GM19035 (cell line): ENCODE measurements around the gene YBEY.
A peak's percentile ranks its signal among the peaks of the same experiment; 100 is the strongest.

Experiments used
- ATAC-seq: cut with Tn5 transposase; IDR thresholded peaks from one replicate; pipeline ENCODE4 v1.9.1; 2021; ENCODE audit not compliant: unreplicated experiment

YBEY gene

DNA sequence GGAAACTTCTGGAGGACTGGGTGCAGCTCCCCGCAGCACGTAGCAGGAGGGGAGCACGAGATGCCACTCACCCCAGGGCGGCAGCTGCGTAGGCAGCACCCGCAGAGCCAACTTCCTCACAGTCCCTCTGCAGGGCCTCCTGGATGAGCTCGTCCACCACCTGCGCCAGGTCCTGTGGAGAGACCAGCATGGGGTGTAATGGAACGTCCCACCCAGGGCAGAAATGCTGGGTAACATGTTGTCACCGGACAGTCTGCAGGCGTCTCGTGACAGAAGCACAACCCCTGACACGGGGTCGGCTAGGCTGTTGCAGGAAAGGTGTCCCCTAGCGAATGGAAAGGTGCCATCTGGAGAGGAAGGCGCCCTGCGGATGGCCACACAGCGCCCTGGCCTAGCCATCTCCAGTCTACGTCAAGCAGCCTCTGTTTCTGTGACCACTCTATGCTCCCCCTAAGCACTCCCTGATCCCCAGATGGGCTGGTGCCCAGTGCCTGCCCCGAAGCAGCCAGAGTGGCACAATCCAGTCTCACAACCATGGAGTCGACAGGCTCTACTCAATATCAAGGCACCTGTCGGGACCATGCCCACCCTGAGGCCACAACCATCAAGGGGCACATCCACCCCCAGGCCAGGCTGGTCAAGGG is 22.0 kb upstream of the YBEY start:
- no peak for ATAC-seq

DNA sequence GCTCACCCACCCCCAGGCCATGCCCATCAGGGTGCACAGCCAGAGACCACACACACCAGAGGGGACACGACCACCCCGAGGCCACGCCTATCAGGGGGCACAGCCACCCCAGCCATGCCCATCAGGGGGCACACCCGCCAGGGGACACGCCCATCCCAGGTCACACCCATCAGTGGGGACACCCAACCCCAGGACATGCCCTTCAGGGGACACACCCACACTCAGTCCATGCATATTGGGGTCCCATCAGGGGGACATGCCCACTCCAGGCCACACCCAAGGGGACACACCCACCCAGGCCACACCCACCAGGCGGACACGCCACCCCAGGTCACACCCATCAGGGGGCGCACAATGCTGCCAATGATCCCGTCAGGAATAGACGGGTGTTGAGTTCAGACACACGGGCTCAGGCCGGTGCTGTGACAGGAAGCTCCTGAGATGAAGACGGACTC is 21.4 kb upstream of the YBEY start:
- no peak for ATAC-seq

DNA sequence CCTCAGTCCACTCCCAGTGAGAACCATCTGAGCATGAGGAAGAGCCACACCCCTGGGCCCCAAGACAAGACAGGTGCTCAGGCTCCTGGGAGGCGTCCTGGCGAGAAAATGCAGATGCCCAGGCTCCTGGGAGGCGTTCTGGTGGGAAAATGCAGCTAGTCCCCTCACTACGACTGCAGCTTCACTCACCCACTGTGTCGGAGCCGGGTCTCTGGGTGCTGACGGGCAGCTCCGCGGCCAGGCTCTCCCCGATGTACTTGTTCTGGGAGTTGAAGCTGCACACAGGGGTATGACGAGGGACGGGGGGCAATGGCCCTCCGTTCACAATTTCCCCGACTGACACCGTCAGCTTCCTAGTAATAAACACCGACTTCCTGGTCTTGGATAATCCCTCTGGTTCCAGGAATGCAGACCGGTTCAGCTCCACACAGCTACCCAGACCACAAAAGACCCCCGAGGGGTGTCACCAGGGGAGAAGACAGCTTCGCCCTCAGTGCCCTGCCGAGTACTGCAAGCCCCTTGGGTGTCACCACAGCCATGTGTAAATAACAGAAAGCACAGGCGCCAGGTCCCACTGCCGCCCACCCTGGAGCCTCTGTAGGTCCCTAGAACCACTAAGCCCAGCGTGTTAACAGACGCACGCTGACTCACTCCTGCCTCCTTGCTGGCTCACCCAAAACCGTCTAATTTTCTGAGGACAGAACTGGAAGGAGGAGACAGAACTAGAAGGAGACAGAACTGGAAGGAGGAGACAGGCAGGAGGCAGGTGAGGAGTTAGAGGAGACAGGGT is 20.2 kb upstream of the YBEY start:
- no peak for ATAC-seq

DNA sequence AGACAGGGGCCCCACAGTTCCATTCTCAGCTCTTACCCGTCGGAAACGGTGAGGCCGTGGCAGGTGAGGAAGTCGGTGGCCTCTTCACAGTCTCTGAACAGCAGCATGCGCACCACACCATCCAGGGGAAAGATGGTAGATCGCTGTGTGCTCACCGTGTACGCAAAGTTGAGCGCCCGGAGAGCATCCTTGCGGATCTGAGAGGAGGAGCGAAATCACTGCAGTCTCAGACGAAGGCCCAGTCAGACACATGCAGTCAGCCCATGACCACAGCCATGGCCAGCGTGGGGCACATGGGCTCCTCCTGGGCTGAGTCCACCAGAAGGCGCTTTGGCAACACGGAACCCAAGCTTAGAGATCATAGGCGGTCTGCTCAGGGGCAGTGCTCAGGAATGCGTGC is 19.2 kb upstream of the YBEY start:
- ATAC-seq = no peak

DNA sequence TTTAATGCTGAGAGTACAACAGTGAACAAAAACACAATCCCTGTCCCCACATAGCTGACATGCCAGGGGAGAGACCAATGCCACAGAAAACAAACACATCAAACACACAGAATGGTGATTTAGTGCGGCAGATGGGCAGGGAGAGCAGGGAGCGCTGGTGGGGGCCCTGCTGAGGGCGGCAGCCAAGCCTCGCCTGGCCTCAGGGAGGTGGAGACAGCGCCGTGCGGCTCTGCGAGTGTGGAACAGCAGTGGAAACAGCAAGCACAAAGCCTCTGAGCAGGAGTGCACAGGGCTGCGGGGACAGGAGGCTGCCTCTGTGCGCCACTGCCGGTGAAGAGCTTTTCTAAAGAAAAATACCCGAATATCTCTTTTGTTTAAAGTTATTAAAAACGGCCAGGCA is 17.8 kb upstream of the YBEY start:
- ATAC-seq = no peak

DNA sequence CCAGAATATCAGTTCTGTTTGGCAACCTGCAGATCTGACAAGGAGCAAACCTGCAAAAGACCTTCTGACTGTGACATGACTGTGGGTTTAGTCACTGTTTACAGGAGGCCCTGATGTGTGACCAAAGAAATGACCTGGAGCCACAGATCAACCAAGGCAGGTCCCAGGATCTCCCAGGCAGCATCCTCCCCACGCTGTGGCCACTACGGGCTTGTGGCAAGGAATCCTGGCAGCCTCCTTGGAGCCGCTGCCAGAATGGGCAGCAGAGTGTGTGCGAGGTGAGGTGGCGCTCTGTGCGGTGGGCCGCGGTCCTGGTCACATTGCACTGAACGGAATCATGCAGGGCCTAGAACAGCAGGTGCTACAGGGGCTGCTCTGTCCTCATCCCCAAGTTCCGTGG is 16.7 kb upstream of the YBEY start:
- no peak for ATAC-seq

DNA sequence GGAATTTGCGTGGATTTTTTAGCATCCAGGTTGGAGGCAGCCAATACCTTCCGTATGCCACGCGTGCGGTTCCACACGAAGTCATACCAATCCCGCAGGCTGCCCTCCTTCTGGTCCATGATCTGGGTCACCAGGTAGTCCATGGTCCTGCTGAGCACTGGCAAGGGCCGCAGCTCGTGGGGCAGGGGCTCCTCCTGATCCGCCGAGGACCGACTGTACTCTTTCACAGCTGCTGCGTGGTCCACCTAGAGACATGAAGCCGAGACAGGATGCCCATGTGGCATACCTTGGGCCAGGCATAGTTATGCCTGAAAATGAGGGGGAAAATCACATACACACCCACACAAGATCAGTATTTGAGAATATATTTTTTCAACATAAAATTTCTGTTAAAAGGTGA is 12.8 kb upstream of the YBEY start:
- no peak for ATAC-seq

DNA sequence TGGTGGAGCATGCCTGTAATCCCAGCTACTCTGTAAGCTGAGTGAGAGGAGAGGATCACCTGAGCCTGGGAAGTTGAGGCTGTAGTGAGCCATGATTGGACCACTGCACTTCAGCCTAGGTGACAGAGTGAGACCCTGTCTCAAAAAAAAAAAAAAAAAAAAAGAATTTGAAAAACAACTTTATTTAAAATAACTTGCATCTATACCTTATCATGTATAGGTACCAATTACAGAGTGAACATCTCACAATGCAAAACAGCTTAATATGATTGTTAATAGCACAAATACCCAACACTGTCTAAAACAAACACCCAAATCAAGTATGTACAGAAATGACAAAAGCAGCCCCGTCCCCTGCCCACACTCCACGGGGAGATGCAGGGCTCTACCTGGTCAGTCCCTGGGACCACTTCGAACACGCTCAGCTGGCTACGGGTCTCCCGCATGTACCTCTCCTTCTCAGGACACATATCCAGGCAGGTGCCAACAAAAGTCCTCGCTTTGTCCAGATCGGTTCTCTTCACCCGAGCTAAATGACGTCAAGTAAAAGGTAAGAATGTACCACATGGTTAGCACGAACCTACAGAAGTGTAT is 11.2 kb upstream of the YBEY start:
- ATAC-seq = no peak

DNA sequence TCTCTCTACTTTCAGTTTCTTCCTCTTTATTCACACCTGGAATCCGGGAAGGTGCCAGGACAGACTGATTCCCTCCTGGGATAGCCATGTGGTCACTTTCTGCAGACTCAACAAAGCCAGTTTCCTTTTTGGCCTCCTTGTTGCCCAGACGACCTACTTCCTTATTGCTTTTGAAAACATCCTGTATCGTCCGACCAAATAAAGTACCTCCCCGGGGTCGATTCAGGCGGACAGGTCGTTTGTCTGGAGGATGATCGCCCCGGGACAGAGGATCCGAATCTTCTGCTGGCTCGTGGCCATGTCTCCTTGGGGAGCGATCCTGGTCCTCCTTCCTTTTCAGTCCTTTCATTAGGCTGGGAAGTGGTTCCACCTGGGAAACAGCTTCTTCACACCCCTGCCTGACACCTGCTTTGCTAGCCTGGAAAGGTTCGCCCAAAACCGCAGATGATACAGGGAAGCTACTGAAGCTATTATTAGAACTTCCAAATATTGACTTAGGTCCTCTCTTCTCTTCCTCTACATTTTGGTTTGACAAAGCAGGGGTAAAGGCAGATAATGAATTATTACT is 2.0 kb upstream of the YBEY start:
- ATAC-seq = no peak

DNA sequence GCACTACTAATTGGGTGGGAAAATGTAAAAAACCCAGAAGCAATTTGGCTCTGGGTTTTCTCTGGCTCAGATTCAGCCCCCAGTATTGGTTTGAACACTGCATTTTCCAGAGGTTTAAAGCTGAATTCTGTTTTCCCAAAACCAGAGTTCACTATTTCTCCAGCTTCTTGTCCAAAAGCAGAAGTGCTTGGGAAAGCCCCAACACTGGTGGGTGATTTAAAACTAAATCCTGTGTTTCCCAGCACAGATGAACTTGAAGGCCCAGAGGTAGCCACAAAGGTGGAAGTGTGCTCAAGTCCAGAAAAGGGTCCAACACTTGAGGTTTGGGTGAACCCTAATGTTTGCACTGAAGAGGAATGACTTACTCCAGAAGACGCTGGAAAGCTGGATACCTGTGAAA is 1.4 kb upstream of the YBEY start:
- ATAC-seq = no peak

DNA sequence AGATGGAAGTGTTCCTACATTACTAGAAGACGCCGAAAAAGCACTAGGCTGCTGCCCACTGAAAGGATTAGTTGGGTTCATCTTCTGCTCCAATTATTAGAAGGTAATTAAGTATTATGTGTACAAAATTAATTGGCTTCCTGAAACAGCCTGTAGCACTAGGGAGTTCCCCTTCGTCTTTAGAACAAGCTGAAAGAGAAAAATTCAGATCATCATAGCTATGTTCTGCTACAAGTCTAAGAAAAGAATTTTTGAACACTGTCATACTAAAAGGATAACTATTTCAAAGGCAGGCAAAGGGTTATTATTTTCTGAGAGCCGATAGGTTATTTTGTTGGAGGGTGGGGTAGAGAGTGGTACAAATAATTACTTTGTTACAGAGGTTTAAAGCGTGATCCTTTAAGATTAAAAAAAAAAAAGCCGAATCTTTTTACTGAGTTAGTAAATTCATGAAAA is 908 bp upstream of the YBEY start, which contains the start of gene MCM3AP:
Gene MCM3AP (minus strand): TSS at position 406 of the 456 bp plus-strand sequence. CDS start 325 bp downstream, at position 81.
- ATAC-seq = no peak

DNA sequence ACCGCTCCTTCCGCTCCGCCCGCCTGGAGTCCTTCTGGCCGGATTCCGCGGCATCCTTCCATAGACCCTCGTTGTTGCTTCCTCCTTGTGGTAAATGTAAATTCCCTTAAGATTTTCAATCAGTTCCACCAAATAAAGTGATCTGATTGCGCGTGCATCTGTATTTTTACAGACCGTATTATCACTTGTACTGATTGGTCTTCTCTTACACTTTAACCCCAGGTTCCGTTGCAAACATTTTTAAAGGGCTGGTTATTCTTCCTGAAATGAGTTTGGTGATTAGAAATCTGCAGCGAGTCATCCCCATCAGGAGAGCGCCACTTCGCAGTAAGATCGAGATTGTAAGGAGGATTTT is 483 bp downstream of the YBEY start:
- peak; percentile 1 for ATAC-seq

DNA sequence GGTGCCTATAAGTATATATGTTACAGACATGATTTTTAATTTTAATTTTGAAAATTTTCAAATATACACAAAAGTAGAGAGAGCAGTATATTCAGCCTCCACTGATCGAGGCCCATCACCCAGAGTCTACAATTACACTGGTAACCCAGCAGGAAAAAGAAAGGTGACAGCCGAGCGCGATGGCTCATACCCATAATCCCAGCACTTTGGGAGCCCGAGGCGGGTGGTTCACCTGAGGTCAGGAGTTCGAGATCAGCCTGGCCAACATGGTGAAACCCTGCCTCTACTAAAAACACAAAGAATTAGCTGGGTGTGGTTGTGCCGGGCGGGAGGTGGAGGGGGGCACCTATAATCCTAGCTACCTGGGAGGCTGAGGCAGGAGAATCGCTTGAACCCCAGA is 1.4 kb downstream of the YBEY start:
- ATAC-seq = no peak

DNA sequence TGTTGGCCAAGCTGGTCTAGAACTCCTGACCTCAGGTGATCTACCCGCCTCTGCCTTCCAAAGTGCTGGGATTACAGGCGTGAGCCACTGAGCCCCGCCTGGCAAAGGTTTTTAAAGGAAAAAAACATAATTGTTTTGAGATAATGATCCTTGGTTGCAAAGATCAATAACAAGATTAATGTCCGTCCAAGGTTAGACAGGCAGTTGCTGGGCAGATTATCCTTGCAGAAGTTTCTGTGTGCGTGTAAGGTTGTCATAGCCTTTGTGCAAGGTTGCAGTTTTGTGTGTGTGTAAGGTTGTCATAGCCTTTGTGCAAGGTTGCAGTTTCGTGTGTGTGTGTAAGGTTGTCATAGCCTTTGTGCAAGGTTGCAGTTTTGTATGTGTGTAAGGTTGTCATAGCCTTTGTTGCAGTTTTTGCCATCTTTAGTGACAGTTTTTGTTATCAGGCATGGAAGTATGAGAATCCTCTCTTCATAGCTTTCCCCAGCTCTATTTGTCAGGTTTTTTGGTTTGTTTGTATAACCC is 3.6 kb downstream of the YBEY start:
- ATAC-seq = no peak

DNA sequence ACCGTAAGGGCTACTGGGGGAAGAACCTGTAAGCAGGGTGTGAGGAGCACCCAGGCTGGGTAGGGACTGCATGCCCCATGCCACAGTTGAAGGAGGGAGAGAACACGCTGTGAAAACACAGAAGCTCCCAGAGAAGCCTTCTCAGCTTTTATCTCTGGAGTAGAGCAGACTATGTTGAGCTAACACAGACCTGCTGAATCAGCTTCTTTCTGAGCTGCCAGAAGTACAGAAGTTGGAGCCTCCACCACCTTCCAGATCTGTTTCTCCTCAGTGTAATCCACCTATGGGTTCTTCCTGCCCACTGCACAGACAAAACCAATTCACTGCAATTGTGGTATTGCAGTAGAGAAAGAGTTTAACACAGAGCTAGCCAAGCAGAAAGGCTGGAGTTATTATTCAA is 5.4 kb downstream of the YBEY start:
- no peak for ATAC-seq

DNA sequence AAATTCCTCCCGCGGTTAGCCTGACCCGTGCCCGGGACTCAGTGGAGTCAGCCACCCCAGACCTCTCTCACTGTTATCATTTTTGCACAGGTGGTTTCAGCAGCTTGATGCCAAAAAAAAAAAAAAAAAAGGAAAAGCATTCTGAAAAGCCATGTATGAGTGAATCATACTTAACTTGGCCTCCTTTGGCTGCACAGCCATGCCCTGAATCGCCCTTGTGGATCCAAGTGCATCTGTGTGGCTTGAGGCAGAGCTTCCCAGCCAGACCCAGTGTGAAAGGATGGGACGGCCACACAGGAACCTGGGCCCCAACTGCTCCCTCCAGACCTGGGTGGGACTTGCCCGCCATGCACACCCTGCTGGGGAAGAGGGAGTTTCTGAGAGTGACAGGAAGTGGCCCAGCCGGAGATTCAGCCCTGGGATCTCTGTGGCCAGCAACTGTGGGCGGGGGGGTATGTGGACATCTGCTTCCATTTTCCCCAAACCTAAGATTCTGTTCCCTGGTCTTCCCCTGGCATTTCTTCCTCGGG is 8.6 kb downstream of the YBEY start:
- no peak for ATAC-seq

DNA sequence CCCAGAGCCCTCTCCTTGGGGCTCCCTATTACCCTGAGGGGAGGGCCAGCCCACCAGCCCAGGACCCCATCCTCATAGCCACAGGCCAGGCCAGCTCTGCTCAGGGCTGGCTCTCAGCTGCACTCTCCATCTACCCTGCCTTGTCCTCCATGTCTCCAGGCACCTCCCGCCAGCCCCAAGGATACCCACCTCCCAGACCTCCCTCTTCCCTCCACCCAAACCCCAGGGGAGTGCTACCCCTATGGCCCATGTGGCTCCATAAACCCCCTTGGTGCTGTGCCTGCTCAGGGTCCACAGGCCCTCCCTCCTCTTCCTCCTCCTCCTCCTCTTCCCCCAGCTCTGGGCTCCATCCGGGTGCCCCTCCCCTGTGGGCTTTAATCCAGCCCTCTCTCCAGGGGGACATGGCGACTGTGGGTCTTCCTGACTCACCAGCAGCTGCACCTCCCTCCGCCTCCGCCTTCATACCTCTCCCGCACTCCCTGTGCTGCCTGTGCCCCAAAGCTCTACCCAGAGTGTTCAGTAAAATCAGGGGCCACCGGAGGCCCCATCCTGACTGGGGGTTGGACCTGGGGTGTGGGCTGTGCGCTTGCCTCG is 9.1 kb downstream of the YBEY start:
- no peak for ATAC-seq

DNA sequence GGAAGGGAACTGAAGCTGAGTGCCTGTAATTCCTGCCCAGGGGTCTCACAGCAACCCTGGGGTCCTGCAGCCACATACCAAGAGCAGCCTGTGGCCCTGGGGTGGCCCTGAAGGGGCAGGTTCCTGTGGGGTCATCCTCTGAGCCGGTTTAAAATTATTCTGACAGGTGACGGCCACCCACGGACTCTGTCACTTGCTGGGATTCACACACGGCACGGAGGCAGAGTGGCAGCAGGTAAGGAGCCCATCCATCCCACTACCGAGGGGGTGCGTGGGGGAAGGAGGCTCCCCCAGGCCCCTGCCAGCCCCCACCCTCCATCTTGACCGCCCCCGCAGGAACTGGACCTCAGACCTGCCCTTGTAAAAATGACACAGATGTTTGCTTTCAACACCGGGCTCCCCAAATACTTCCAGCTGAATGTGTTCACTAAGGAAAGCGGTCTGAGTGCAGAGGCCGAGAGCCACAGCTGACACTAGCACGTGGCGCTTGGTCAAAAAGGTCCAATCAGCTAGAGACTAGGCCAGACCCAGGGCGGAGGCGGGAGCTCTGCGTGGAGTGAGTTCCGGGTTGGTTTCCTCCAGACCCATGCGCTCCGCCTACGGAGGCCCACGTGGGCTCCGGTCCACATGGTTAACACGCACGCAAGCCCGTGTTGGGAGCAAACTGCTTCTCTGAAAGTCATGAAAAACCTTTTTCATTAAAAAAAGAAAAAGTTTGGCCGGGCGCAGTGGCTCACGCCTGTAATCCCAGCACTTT is 10.0 kb downstream of the YBEY start:
- ATAC-seq = no peak

DNA sequence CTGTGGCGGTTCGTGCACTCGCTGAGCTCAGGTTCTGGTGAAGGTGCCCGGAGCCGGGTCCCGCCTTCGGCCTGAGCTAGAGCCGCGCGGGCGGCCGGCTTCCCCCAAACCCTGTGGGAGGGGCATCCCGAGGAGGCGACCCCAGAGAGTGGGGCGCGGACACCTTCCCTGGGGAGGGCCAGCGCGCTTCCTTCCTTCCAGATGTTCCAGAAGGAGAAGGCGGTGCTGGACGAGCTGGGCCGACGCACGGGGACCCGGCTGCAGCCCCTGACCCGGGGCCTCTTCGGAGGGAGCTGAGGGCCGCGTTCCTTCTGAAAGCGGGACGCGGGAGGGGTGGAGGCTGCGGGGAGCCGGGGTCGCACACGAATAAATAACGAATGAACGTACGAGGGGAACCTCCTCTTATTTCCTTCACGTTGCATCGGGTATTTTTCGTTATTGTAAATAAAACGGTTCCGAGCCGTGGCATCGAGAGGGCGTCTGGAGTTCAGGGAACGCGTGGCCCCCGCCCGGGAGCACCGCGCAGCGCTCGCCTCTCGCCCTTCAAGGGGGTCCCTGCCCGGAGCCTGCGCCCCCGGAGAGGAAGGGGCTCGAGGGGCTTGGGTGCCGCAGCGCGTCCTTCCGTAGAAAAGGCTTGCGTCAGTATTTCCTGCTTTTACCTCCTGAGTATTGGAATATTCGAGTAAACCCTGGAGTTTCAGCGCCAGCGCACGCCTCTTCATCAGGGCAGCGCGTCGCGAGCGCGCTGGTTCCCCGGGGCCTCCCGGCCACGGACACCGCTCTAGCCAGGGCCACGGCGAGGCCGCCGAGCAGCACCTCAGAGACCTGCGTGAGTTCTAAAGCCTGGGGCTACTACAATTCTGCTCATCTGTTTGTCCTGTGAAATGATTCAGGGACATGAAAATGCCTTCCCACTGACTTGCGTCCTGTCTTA is 11.5 kb downstream of the YBEY start:
- no peak for ATAC-seq
